GM19397 (cell line): ENCODE results near the gene SHE.
"Not testable (repeated sequence)": the region's sequence is repeated elsewhere in the genome, so short reads cannot be mapped to it uniquely, and the experiment has no call there.

Experiments
- ATAC-seq: cut with Tn5 transposase; IDR thresholded peaks from one replicate; pipeline ENCODE4 v1.9.1; 2021; ENCODE audit warnings: mild to moderate bottlenecking, moderate library complexity; ENCODE audit not compliant: unreplicated experiment

Gene SHE

GRCh38 chr1:154502066-154502743 is at the start of gene SHE, which contains the start of gene TDRD10:
Gene SHE, minus strand, starts transcription at chr1:154502412. Its CDS starts 386 bp downstream, at chr1:154502026.
Gene TDRD10, plus strand, starts transcription at chr1:154502219. Its CDS starts 4,685 bp downstream, at chr1:154506904.
- no peak for ATAC-seq

- no peak for ATAC-seq
Observed at GRCh38 chr1:154551474-154551873, 49.3 kb upstream of the SHE start.

DNA sequence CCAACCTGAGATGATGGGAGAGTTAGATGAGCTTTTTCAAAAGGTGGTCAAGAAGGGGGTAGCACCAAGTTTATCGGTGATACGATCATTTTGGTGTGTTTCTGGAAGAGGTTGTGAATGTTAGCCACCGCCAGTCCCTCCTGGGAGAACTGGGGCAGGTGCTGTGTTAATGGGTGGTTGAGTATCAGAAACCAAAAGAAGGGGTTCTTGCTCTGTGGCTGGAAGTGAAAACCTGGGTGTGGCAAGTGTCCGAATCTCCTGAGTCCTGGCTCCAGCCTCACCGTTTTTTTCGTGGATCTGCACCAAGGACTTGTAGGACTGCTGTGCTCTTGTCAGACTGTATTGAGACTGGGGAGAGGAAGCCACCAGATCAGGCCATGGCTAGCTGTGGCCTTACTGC is 48.4 kb upstream of the SHE start:
- ATAC-seq, result no peak

- no peak for ATAC-seq
Observed at GRCh38 chr1:154550070-154550469, 47.9 kb upstream of the SHE start.

GRCh38 chr1:154549202-154549770 is 47.1 kb upstream of the SHE start:
- no peak for ATAC-seq

- ATAC-seq, result no peak
Observed at GRCh38 chr1:154548028-154548427, 45.8 kb upstream of the SHE start.

GRCh38 chr1:154547105-154547732 is 45.0 kb upstream of the SHE start:
- ATAC-seq, result no peak

GRCh38 chr1:154546264-154547063 is 44.3 kb upstream of the SHE start:
- ATAC-seq, result no peak

DNA sequence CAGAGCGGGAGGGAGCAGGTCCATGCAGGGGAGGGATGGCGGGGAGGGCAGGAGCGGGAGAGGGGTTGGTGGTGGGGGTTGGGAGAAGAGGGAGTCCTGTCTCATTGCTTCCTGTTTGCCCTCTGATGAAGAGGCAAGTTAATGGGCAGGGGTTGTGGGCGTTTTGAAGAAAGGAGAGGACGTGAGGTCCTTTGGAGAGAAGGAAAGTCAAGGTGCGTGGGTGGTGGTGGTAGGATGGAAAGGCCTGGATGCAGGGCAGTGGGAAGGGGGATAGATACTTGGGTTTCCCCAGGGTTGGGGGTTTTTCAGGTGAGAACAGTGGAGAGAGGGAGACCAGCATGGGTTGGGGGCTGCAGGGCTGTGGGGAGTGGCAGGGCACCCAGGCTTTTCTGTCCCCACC is 39.0 kb upstream of the SHE start:
- no peak for ATAC-seq

DNA sequence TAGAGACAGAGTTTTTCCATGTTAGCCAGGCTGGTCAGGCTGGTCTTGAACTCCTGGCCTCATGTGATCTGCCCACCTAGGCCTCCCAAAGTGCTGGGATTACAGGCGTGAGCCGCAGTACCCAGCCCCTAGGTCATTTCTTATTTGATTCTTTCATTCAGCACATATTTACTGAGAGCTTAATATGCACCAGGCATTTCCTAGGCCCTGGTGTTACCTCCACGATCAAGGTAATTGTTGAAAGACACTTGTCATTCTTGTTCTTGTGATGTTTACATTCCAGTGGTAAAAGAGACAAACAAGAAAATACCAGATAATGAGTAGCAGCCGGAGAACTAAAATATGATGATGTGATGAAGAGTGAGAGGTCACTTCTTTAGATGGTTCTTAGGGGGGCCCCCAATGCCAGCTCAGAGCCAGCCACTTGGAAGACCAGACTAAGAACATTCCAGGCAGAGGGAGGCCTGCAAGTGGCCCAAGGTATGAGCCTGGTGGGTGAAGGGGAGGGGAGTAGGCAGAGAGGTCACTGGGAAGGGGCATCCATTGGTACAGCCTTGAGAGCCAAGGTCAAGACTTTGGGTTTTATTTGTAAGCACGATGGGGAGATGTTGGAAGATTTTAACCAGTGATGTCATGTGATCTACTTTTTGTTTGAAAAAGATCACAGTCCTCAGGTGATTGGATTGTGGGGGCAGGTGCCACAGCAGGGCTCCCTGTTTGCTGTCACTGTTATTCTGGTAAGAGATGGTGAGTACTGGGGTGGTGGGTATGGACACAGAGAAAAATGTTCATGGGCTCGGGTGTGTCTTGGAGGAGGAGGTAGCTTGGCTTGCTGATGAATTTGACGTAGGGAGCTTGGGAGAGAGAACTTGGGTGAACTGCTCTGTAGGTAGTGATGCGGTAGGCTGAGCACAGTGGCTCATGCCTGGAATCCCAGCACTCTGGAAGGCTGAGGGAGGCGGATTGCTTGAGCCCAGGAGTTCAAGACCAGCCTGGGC is 37.6 kb upstream of the SHE start:
- ATAC-seq, result no peak

DNA sequence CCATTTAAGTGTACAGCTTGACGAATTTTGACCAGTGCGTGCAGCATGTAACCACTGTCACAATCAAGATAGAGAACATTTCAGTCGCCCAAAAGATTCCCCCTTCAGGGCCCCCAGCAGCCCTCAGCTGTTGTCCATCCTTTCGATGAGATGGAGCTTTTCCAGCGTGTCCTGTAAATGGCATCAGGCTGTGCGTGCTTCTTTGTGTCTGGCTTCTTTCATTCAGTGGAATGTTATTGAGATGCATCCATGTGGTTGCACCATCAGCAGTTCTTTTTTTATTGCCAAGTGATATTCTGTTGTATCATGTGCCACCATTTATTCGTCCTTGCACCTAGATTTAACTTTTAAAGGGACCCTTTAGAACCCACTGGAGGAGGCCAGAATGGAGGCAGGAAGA is 34.4 kb upstream of the SHE start:
- ATAC-seq, result no peak

DNA sequence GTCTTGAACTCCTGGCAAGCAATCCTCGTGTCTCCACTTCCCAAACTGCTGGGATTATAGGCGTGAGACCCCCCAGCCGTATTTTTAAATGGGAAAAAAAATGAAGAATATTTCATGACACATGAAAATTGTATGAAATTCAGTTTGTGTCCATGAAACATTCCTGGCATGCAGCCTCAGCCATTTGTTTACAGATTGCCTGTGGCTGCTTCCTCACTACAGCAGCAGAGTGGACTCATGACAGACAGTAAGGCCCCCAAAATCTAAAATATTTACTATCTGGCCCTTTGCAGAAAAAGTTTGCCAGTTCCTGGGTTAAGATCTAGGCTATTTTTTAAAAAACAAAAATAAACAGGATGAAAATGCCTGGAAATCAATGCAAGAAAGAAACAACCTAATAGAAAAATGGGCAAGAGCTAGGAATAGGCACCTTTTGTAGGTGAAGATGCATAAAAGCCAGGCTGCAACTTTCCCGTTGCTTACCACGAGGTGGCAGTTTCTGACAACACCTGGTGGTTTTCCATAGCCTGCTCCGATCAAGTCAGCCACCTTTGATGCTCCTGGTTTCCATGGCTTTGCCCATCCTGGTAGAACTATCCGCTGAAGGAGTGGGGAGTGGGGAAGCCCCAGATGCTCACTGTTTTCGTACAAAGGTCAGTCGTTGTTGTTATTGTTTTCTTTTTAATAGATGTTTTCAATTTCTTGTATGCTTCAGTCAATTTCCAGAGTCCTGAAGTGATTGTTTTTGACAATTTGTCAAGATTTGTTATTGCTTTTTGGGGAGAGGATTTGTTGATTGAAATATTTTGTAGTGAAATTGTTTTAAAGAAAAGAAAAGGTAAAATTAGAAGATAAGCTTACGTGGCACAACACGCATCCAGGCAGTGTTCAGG is 32.0 kb upstream of the SHE start:
- ATAC-seq, result no peak

DNA sequence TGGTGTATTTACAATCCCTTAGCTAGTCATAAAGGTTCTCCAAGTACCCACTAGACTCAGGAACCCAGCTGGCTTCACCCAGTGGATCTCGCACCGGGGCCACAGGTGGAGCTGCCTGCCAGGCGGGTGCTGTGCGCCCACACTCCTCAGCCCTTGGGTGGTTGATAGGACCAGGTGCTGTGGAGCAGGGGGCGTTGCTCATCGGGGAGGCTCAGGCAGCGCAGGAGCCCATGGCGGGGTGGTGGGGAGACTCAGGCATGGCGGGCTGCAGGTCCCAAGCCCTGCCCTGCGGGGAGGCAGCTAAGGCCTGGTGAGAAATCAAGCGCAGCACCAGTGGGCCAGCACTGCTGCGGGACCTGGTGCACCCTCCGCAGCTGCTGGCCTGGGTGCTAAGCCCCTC is 29.7 kb upstream of the SHE start:
- not testable (repeated sequence) for ATAC-seq

DNA sequence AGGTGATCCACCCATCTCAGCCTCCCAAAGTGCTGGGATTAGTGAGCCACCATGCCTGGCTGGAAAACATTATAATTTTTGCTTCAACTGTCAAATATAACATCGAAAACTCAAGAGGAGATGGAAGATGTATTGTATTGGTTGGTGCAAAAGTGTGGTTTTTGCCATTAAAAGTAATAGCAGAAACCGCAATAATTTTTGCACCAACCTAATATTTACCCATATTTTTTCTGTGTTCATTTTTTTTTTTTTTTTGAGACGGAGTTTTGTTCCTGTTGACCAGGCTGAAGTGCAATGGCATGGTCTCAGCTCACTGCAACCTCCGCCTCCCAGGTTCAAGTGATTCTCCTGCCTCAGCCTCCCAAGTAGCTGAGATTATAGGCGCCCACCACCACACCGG is 27.1 kb upstream of the SHE start:
- ATAC-seq, result no peak

DNA sequence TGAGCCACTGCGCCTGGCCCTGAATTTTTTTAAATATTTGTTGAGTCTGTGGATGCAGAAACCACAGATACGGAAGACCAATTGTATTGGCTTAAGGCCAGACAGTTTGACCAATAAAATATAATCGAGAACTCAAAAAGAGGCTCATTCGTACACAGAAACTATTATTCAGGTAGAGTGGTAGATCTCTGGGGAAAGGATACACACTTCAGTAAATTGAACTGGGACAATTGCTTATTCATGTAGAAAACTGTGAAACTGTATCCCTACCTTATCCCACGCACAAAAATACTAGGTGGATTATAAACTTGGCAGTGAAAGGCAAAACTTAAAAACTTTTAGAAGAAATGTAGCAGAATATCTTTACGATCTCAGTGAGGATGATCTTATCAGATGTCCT is 25.0 kb upstream of the SHE start:
- ATAC-seq, result no peak

GRCh38 chr1:154524881-154525280 is 22.7 kb upstream of the SHE start:
- no peak for ATAC-seq

DNA sequence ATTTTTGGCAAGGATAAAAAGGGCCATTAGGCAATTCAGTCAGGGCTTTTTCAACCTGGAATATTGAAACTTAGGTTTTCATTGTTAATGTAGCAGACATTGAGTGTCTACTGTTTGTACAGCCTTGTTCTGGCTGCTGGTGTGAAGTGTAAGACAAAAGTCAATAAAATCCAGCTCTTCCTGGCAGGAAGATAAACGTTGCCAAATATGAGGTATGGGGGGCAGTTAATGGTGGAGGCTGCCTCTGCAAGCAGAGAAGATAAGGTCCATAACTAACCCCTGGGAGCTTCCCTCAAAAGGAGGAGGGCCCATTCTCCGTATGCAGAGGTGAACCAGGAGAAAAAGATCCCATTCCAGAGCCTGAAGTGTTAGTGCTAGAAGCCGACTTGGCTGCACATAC is 19.5 kb upstream of the SHE start:
- ATAC-seq, result no peak

GRCh38 chr1:154520333-154520732 is 18.1 kb upstream of the SHE start:
- no peak for ATAC-seq

DNA sequence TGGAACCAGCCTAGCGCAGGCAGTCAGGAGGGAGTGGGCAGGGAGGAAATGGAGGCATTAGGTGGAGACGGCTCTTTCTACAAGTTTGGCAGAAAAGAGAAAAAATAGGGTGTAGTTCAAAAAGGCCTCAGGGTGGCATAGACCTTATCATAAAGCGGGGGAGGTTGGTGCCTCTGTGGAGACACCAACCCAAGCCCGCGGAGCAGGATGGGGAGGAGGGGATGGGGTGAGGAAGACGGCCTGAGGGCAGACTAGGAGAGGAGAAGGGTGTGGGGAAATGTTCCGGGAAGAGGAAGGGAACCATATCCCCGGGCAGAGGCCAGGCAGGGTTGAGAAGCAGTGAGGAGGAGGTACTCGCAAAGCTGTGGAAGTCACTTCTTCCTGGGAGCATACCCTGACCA is 17.4 kb upstream of the SHE start:
- no peak for ATAC-seq
